ENCODE measurements around the gene TRHDE.

DNA sequence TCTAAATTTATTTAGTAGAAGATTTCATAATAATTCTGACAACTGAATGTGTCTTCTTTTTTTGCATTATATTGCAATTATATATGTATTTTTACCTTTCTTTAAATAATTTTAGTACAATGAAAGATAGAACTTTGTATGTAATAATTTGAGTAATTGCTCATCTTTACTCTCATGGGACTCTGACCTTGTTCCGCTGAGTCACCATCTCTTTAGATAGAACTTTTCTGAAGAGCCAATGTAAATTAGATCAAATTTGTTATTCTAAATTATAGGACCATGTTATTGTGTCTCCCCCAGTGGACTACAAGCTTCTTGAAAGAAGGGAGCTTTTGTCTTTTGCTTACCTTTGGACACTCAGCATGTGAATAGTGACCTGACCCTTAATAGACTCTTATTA is 96.1 kb downstream of the TRHDE start:
- TF ChIP-seq, protein P1, sequence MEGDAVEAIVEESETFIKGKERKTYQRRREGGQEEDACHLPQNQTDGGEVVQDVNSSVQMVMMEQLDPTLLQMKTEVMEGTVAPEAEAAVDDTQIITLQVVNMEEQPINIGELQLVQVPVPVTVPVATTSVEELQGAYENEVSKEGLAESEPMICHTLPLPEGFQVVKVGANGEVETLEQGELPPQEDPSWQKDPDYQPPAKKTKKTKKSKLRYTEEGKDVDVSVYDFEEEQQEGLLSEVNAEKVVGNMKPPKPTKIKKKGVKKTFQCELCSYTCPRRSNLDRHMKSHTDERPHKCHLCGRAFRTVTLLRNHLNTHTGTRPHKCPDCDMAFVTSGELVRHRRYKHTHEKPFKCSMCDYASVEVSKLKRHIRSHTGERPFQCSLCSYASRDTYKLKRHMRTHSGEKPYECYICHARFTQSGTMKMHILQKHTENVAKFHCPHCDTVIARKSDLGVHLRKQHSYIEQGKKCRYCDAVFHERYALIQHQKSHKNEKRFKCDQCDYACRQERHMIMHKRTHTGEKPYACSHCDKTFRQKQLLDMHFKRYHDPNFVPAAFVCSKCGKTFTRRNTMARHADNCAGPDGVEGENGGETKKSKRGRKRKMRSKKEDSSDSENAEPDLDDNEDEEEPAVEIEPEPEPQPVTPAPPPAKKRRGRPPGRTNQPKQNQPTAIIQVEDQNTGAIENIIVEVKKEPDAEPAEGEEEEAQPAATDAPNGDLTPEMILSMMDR (IDR thresholded peaks at IDR 0.05) = no peak
- no peak for TF ChIP-seq TCF7L2 (IDR thresholded peaks at IDR 0.05; ENCODE audit: low read depth, low read length)

Data from Panc1 (cell line).